Esophagus squamous epithelium (tissue), 4 donors: ENCODE measurements around the gene GALNT10.

Experiments
- POLR2A ChIP-seq, 4 donors: fragments of 450-650 bp; IDR thresholded peaks; one replicate each; pipeline ENCODE4 v1.6.1; 2017; ENCODE audit warnings: antibody characterized with exemption in 4 of 4, mild to moderate bottlenecking in 4 of 4, moderate library complexity in 3 of 4
- TF ChIP-seq, protein P1 (sequence below), 6 experiments: fragments of 450-650 bp in 4 of 6; fragments of 200-600 bp in 2 of 6; sonication (generic) in 2 of 6; IDR thresholded peaks; one replicate each; pipeline ENCODE4 v1.5.1; 2016 to 2019; ENCODE audit warnings: antibody characterized with exemption in 6 of 6, mild to moderate bottlenecking in 4 of 6, moderate library complexity in 4 of 6

DNA sequence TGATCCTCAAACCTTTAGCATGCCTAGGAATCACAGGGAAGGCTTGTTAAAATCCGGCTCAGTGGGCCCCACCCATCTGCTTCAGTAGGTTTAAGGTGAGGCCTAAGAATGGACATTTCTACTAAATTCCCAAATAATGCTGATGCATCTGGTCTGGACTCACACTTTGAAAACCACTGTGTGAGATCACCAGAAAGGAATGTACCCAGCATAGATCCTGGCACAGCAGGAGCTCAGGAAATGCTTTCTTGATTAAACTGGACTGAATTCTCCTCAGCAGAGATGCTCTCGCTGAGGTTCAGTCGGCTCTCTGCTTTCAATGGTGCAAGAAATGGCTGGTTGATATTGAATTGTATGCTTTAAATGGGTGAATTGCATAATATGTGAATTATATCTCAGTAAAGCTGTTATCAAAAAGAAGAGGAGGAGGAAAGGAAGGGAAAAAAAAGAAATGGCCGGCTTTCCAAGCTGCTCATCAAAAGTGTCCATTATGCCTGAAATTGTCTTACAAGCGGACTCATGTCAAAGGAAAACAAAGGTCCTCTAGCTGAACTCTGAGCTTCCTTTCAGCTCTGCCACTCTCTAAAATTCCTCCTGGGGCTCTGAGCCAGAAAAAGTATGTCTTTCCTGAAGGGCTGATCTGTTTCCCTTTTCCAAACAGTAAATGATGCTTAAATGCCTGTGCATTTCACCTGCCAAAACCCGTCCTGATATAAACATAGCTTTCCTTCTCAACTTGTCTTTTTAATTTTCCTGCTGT lies 177.7 kb downstream of the GALNT10 start:
- TF ChIP-seq POLR2A (IDR thresholded peaks at IDR 0.05) = no peak
- TF ChIP-seq, protein P1, sequence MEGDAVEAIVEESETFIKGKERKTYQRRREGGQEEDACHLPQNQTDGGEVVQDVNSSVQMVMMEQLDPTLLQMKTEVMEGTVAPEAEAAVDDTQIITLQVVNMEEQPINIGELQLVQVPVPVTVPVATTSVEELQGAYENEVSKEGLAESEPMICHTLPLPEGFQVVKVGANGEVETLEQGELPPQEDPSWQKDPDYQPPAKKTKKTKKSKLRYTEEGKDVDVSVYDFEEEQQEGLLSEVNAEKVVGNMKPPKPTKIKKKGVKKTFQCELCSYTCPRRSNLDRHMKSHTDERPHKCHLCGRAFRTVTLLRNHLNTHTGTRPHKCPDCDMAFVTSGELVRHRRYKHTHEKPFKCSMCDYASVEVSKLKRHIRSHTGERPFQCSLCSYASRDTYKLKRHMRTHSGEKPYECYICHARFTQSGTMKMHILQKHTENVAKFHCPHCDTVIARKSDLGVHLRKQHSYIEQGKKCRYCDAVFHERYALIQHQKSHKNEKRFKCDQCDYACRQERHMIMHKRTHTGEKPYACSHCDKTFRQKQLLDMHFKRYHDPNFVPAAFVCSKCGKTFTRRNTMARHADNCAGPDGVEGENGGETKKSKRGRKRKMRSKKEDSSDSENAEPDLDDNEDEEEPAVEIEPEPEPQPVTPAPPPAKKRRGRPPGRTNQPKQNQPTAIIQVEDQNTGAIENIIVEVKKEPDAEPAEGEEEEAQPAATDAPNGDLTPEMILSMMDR (IDR thresholded peaks at IDR 0.05) = no peak
